8988T (cell line): ENCODE data around the gene GVQW3.

Source experiments
- DNase-seq: peaks from one replicate; pipeline ENCODE4 v3.0.0; 2011

GVQW3 gene

DNA sequence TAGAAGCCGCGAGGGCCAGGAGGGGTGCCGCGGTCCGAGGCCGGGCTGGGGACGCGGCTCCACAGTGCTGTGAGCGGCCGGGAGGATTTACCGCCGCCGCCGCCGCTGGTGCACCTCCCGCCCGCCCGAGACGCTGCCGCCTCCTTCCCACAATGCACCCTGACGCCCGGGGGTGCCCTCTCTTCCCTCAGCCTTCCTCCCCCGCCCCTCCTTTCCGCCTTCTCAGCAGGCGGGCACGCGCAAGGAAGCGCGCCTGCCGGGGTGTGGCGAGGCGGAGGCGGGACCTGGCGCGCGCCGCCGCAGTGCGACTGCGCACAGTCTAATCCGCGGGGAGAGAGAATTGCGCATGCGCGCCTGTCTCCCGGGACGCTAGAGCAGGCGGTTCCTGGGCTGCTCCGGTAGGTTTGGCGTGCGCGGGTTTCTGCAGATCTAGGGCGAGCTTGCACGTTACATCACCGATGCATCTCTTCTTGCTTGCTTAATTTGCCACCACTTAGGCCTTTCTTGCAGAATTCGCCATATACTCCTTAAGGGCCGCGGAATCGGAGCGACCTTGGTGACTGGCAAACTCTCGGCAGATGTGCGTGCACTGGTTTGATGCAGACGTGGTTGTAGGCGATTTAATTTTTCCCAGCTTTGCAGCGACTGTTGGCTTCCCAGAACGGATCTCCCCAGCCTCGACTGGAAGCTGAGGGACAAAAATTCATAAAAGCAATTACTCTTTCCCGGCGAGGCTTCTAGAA is at the start of gene GVQW3, which contains the start of gene THAP12:
Gene GVQW3 (plus strand): TSS at position 347 of the 743 bp plus-strand sequence. CDS start 506 bp downstream, outside the sequence.
Gene THAP12 (minus strand): TSS at position 156 of the 743 bp plus-strand sequence. CDS start 296 bp downstream, outside the sequence.
- DNase-seq, result peak; percentile 99

DNA sequence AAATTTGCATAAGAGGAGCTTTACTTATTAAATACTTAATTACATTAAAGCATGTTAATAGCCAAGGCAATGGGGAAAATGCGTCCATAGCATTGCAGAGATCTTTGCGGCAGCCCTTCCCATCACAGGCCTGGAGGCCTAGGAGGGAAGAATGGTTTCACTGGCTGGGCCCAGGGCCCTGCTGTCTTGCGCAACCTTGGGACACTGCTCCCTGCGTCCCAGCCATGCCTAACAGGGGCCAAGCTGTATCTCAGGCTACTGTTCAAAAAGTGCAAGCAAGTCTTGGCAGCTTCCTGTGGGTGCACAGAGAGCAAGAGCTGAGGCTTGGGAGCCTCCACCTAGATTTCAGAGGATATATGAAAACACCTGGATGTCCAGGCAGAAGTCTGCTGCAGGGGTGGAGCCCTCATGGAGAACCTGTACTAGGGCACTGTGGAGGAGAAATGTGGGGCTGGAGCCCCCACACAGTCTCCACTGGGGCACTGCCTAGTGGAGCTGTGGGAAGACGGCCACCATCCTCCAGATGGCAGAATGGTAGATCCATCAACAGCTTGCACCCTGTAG is 46.2 kb upstream of the GVQW3 start:
- DNase-seq, result no peak

DNA sequence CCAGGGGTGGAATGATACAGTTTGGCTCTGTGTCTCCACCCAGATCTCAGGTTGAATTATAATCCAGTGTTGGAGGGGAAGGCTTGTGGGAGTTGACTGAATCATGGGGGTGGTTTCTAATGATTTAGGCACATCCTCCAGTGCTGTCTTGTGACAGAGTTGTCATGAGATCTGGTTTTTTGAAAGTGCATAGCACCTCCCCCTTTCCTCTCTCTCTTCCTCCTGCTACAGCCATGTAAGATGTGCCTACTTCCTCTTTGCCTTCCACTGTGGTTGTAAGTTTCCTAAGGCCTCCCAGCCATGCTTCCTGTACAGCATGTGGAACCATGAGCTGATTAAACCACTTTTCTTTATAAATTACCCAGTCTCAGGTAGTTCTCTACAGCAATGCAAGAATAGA is 45.3 kb upstream of the GVQW3 start:
- no peak for DNase-seq

DNA sequence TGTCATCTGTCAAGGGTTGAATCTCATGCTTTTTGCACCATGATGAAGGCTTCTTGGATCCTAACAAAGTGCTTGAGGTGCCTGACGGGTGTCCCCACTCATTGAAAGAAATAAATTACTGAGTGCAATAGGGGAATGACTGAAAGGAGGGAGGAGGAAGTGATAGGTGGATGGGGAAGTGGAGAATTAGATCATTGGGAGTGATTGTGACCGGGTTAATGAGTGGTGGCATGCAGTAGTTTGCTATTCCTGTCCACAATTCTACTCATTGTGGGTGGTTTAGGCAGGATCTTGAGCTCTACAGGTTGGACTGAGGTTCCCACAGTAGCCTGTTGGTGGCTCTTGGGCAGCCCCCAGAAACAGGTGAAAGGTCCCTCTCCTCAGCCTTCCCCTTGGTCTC is 44.5 kb upstream of the GVQW3 start:
- DNase-seq, result no peak

DNA sequence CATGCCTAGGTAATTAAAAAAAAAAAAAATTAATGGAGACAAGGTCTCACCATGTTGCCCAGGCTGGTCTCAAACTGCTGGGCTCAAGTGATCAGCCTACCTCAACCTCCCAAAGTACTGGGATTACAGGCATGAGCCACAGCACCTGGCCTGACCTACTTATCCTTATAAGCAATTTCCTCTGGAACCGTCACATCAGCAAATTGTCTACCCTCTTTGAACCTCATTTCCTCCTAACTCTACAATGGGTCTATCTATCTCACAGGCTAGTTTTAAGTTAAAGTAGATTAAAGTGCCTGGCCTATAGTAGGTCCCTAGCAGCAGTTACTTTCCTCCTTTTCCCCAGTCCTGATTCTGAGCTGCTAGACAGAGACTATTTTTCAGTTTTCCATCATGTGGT is 43.7 kb upstream of the GVQW3 start:
- no peak for DNase-seq

DNA sequence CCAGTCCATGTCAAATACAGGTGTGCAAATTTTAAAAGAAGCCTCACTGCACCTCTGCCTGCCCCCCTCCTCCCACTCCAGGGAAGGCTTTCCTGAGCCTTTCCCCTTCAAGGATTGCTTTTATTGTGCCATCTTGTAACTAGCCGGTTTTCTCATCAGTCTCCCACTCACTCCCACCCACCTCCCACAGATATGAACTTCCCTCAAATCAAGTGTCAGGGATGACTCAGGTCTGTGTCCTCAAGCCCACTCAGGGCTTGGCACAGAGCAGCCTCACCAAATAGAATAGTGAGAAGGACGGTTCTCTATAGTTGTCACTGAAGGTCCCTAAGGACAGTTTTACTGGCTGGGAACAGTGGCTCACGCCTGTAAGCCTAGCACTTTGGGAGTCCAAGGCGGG is 43.2 kb upstream of the GVQW3 start:
- DNase-seq, result no peak

DNA sequence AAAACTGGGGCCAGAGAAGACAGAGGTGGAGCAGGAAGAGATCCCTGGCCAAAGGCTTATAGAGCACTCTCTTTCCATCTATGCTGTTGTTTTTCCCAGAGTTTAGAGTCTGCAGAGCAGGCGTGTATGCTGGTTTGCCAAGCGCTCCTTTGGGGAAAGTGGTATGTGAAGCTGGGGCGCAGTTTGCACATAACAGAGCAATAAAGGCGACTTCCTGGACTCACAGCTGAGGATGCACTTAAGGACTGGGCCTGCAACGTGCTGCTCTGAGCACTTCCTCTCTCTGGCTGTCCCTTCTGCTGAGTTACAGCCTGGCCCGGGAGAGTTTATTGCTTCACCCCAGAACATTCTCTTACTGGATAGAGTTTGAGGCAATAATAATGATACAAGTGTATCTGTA is 41.9 kb upstream of the GVQW3 start:
- DNase-seq, result no peak

DNA sequence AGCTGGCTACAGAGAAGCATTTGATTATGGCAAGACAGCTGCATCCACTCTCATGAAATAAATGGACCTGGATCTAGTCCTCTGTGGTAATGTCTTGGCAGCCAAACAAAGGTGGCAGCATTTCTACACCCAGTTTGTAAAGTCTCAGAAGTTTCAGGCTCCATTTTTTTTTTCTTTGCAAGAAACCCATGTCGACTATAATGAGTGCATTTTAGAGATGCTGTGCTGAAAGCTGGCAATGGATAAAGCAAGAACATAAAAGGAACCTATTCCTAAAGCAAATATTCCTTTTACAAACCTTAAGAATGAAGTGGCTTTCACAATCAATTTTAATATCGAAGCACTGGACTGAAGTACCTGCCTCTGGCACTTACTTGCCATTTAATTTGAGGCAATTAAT is 33.7 kb upstream of the GVQW3 start:
- DNase-seq, result no peak

DNA sequence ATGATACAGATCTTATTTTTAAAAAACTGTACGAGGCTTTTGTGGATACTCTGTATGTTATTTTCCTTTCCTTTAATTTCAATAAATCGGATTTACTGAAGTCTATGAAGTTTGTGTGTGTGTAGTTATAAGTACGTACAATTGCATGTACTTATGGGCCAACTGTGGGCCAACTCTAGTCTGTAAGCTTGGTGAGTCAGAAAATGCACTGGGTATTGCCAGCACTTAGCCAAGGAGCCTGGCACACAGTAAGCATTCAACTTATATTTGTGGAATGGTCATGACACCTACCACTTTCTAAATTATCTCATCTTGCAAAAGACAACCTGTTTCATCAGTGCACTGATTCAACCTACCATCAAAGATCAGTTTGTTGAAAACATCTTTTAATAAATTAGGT is 32.8 kb upstream of the GVQW3 start:
- DNase-seq, result no peak

DNA sequence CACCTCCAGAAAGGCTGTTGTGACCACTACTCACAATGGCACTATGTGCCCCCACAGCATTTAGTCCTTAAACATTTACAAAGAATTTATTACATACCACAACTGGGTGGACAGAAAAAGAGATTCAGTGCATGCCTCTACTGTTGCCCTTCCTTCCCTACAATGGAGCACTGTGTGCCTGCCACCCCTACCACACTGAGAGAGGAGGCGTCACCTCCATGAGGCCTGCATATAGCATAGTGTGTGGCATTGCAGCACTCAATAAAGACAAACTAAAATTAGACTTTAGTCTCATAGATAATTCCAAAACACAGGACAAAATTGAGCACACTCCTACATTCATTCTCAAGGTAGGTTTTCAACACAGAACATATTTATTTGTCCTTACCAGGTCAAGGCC is 26.0 kb upstream of the GVQW3 start:
- no peak for DNase-seq

DNA sequence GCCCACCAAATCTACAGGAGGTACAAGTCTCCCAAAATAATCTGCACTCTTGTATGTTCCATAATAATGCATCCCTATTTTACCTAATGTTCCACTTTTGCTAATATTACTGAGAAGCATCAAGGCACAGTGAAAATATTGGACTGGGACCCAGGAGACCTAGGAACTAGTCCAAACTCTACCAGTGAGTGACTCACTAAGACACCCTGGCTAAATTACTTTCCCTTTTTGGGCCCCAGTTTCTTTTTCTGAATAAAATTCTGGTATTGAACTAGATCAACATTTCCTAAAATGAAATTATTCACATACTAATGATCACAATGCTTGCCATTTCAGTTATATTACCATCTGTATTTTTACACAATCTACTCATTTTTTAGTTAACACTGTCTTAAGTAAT is 19.7 kb upstream of the GVQW3 start:
- DNase-seq, result no peak

DNA sequence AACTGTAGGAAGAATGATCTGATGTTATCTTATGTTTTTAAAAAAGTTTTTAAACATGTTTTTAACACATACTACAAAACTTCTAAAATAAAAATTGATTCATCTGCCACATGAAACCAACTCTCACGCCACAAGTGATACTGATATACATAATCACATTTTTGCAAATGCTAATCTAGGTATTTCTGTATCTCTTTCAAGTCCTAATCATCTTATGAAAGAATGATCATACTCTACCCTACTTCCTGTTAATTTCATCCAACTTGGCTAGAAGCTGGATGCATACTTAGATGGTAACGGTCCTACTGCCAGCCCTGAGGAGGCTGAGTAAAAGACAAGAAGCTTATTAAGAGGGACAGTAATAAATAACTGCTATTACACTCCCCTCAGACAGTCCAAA is 19.3 kb upstream of the GVQW3 start:
- DNase-seq, result no peak

DNA sequence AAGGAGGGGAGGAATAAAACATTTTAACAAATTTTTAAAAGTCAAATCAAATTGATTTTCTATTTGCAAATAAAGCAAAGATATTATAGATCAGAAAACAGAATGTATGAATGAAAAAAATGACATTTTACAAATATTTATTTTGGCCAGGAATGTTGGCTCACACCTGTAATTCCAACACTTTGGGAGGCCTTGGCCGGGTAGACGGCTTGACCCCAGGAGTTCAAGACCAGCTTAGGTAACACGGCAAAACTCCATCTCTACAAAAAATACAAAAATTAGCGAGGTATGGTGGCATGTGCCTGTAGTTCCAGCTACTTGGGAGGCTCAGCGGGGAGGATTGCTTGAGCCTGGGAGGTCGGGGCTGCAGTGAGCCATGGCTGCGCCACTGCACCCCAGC is 18.4 kb upstream of the GVQW3 start:
- no peak for DNase-seq

DNA sequence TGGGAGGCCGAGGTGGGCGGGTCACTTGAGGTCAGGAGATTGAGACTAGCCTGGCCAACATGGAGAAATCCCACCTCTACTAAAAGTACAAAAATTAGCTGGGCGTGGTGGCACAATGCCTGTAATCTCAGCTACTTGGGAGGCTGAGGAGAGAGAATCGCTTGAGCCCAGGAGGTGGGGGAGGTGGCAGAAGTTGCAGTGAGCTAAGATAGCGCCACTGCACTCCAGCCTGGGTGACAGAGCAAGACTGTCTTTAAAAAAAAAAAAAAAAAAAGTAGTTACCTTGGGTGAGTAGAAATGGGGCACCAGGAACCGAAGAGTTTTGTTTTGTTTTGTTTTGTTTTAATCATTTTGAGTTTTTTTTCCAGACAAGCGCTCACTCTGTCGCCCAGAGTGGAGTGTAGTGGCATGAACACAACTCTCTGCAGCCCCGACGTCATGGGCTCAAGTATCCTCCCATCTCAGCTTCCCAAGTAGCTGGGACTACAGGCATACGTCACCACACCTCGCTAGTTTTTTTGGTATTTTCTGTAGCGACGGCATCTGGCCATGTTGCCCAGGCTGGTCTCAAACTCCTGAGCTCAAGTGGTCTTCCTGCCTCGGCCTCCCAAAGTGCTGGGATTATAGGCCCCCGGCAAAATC is 16.0 kb upstream of the GVQW3 start:
- DNase-seq, result no peak

DNA sequence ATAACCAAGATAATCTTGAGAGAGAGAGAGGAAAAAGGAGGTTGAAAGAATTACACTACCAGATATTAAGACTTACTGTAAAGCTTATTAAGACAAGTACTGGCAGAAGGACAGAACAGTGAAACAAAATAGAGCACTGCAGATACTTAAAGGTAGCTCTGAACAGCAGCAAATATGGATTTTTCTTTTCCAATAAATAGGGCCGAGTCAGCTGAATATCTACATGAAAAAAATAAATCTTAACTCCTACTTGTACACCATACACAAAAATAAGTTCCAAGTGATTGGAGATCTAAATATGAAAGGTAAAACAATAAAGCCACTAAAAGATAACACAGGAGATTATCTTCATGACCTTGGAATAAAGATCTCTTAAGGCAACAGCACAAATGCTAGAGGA is 12.6 kb upstream of the GVQW3 start:
- no peak for DNase-seq

DNA sequence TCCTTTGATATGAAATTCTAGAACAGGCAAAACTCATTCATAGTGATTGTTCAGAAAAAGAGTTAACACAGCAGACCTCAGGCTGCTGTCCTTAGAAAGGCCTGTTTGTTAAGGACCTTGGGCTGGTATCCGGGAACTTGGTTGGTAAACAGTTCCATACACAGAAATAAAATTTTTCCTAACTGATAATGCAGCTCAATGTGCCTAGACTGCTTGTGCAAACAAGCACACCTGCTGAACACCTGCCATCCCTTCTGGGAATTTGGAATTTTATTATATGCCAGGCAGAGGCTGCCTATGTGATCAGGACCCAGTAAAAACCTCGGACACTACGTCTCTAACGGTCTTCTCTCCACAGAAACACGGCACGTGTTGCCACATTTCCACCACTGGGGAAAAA is 11.7 kb upstream of the GVQW3 start:
- no peak for DNase-seq

DNA sequence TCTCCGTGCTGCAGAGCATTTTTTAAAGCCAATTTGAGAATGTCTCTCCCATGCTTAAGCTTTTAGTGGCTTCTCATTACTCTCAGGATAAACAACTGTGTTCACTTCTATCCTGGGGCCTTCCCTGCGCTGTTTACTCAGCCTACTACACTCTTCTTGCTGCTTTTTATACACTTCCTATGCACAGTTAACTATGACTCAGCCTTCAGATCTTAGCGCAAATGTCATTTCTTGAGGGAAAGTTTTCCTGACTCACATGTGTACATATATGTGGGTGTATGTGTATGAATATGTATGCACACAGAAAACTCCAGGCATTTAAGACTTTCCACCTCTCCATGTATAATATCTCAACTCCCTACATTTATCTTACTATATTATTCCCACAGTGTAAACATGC is 10.0 kb upstream of the GVQW3 start:
- DNase-seq, result no peak

DNA sequence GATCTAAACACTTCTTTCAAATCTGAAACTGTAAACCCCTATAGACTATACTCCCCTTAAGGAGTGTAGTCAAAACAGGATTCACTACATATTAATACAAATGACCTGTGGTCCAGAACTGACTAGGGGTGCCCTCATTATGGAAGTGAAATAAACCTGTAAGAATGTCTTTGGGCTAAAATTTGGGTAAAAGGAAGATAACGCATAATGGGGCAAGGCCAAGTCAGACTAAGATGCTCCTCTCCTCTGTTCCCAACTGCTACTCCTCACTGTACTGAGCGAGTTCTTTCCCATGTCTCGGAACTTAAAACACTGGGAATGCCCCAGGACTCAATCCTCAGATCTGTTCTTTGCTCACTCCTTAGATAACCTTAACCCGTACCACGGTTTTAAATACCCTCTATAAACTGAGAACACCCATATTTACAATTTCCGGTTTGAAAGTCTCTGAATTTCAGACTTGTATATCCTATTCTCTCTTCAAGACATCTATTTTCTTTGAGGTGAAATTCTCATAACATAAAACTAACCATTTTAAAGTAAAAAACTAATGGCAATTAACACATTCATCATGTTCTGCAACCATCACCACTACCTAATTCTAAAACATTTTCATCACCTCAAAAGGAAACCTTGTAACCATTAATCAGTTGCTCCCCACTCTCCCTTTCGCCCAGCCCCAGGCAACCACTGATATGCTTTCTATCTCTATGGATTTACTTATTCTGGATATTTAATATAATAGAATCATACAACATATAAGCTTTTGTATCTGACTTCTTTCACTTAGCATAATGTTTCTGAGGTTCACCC is 4.2 kb upstream of the GVQW3 start:
- DNase-seq, result no peak

DNA sequence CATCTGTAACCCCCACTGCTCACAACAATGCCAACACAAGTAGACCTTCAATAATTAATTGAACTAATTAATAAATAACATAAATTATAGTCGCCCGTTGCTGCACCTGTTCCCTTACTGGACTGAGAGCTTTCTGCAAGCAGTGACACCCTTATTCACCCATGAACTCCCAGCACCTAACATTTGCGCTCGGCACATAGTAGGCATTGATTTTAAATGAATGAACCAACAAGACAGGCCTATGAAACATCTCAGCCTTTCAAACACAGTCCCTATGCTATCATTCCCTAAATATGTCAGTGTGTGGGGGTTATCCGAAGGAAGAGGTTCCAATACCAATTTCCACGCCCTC is 1.3 kb upstream of the GVQW3 start:
- no peak for DNase-seq

DNA sequence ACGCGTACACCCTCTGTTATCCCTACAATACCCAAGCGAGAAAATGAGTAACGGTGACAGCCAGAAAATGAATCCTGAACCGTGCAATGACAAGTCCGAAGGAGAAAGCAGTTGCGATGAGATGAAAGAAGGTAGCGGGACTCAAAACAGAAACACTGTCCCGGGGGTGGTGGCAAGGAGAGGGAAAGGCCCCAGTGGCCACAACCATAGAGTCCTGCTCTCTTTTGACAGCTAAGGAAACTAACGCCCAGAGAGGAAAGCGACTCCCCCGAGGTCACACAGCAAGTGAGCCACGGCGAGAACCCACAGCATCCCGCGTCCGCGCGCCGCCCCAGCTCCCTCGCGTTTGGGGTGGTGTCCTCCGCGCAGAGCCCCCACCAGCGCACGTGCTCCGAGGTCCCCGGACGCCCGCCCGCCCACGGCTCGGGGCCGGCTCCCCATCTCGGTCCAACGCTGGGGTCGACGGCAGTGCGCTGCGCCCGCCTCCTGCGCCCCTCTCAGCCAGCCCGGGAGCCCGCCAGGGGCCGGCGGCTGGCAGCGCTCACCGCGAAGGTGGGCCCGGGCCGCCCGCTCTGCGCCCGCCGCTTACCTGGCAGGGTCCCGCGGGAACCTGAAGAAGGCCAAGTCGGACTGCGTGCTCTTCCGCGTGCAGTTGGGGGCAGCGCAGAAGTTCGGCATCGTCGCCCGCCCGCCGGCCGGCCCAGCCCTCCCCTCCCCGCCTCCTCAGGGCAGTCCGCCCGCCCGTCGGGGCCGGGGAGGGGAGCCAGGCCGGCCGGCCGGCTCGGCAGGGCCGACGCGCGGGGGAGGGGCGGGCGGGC is 755 bp upstream of the GVQW3 start:
- peak; percentile 29 for DNase-seq

DNA sequence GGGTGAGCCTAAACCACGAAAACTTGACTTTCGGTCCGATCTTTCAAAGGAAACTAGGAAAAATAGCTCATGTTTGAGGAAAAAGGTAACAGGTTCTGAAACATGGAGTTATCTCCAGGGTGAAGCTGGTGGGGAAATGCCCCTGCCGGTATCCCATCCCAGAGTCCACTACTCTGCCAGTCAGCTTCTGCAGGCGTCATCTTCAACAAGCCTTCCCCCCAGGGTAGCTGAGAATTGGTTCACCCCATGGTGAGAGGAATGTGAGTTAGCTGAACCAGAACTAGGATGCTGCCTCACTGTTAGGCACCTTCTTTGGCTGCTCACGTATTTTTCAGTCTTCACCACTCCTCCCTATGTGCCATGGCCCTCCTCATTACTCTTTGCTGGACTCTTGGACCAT is 1.1 kb downstream of the GVQW3 start:
- DNase-seq, result no peak

DNA sequence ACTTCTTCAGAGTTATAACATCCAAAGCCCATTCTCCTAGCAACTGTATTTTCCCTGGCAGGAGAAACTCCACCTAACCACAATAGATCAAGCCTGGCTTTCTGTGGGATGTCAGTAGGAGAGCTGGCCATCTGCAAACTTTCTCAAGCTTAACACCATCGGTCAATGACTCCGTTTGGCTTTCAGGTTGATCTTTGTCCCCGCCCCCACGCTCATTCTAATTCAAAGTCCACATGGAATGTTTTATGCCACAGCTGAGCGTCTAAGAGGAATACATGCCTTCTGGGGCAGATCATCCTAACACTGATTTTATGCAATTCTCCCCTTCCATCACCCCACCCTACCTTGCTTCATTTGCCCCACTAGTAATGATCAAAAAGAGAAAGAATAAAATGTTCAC is 4.8 kb downstream of the GVQW3 start:
- DNase-seq, result no peak

DNA sequence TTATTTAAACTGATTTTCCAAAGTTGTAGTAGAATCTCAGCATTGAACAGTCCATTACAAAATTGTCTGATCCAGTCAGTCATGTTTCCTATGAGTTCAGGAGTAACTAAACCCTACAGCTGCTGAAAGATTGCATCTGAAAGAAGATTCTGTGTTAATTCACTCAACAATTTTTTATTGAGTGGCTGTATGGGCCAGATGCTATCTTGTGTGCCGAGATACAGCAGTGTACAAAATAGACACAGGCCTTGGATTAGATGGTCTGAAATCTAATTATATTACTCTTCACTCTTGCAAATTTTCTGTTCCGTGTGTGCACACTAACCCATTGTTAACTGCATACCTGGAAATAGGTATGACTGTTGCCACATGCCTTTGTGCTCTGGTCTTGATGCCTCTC is 7.3 kb downstream of the GVQW3 start:
- DNase-seq, result no peak
